Testis (tissue), 2 donors: ENCODE data around the gene ALOX5.

Experiments
- CTCF ChIP-seq, 3 experiments: fragments of 450-650 bp in 2 of 3; fragments of 200-600 bp in 1 of 3; sonication (generic) in 1 of 3; IDR thresholded peaks; one replicate each; pipeline ENCODE4 v1.5.1; 2016 to 2019; ENCODE audit warnings: antibody characterized with exemption in 3 of 3, mild to moderate bottlenecking in 2 of 3, moderate library complexity in 1 of 3
- POLR2A ChIP-seq: fragments of 450-650 bp; IDR thresholded peaks from one replicate; pipeline ENCODE4 v1.6.1; 2017; ENCODE audit warnings: antibody characterized with exemption, mild to moderate bottlenecking, moderate library complexity

- TF ChIP-seq POLR2A: no peak
- no peak for TF ChIP-seq CTCF (IDR thresholded peaks at IDR 0.05)
Measured at GRCh38 chr10:45422207-45422865, 48.3 kb downstream of the ALOX5 start.
